K562 (cell line): Measurements from ENCODE around the gene RPLP2. TPM values are rescaled to one million over a fixed set of nuclear protein-coding genes. Genes with fewer than 3 reads are reported as not detected.

ENCODE experiments used
- CHD2 ChIP-seq: IDR thresholded peaks from 2 replicates; pipeline ENCODE4 v1.6.1; 2011; ENCODE audit warnings: low read depth, low read length
- CHD7 ChIP-seq: fragments of 200-600 bp; sonication (generic); IDR thresholded peaks from one replicate; pipeline ENCODE4 v1.6.1; 2012; ENCODE audit warnings: mild to moderate bottlenecking, low read depth, low read length, inconsistent platforms
- CTCF ChIP-seq, 3 experiments: IDR thresholded peaks in 2 of 3; conservative IDR thresholded peaks in 1 of 3; 2 replicates each; pipeline ENCODE4 v1.5.1; 2011 to 2012; ENCODE audit warnings: low read length in 3 of 3, mild to moderate bottlenecking in 3 of 3, control low read depth in 2 of 3, improper control_type of control experiment in 1 of 3, inconsistent platforms in 1 of 3, low read depth in 1 of 3, mixed read lengths in 1 of 3, moderate library complexity in 1 of 3; ENCODE audit not compliant: insufficient read depth in 2 of 3
- CUX1 ChIP-seq: fragments of 200-800 bp; sonication (Bioruptor generic); IDR thresholded peaks from 2 replicates; pipeline ENCODE4 v1.6.1; 2016; ENCODE audit warnings: missing genetic modification characterization, missing compliant biosample characterization
- FOXA3 ChIP-seq, 2 experiments: fragments of 450-650 bp in 1 of 2; sonication (generic) in 1 of 2; formaldehyde crosslinking; IDR thresholded peaks in 1 of 2; conservative IDR thresholded peaks in 1 of 2; 2 replicates each; pipeline versions ENCODE4 v1.4.0 to v1.8.0; 2020 to 2022; ENCODE audit warnings: mild to moderate bottlenecking in 2 of 2, missing genetic modification reagents in 1 of 2
- RCOR1 ChIP-seq, 2 experiments: IDR thresholded peaks; 2 replicates each; pipeline ENCODE4 v1.6.1; 2012; ENCODE audit warnings: low read depth in 2 of 2, low read length in 2 of 2, borderline replicate concordance in 1 of 2, improper control_type of control experiment in 1 of 2
- polyA plus RNA-seq, 8 experiments: library from polyadenylated mRNA; depleted of rRNA in 4 of 8; stranded (reverse) in 5 of 8; unstranded in 3 of 8; fragments of >200 nt; fragmentation: Nextera tagmentation in 2 of 8; fragmentation: Illumina TruSeq in 1 of 8; extraction: Ambion mirVana in 2 of 8; extraction: Trizol in 1 of 8; gene quantifications; 2 replicates each; pipeline versions ENCODE4 v1.2.1 to v1.2.3, GENCODE V29; 2011 to 2014; ENCODE audit warnings: inconsistent platforms in 1 of 8, missing spikeins in 1 of 8
- total RNA-seq, 7 experiments: library from RNA; depleted of rRNA in 6 of 7; stranded (reverse); fragments of >200 nt in 6 of 7; fragmentation: Illumina TruSeq in 2 of 7; extraction: Trizol in 2 of 7; gene quantifications; 2 replicates each; pipeline versions ENCODE4 v1.2.1 to v1.2.3, GENCODE V29; 2011 to 2021; ENCODE audit warnings: low replicate concordance in 1 of 7

Gene RPLP2
- total and polyA plus RNA-seq, 9 of the 15 experiments (the other 6 are each of a cell fraction or from before 2014, with no cell fraction given) = 528 to 3,807 (median 1,633) TPM

- no peak for TF ChIP-seq CHD7
- no peak for TF ChIP-seq CUX1 (CRISPR knock-in tag)
- no peak for TF ChIP-seq CHD2
- peak in 2 of 3 experiments; percentile 37 to 47; a peak in 4 of 6 replicates for TF ChIP-seq CTCF (IDR thresholded peaks at IDR 0.05 in 2 of 3, conservative IDR thresholded peaks at IDR 0.05 in 1 of 3; ENCODE audit: insufficient read depth in 2 of 3, low read depth in 1 of 3, low read length in 3 of 3)
- peak in 1 of 2 experiments; percentile 59; a peak in 1 of 4 replicates for TF ChIP-seq FOXA3 (CRISPR knock-in tag; conservative IDR thresholded peaks at IDR 0.05 in 1 of 2, IDR thresholded peaks at IDR 0.05 in 1 of 2)
- peak in 1 of 2 experiments; percentile 68; a peak in 2 of 4 replicates for TF ChIP-seq RCOR1 (IDR thresholded peaks at IDR 0.05; ENCODE audit: borderline replicate concordance in 1 of 2, low read depth in 2 of 2, low read length in 2 of 2)
These were observed 1.1 kb upstream of the RPLP2 start (continued) for GRCh38 chr11:808427-809286.
